SKM-1 (cell line): ENCODE measurements around the gene NDUFS8.

ENCODE experiments used
- DNase-seq: peaks from one replicate; lab custom pipeline; 2025; ENCODE audit not compliant: unreplicated experiment; lab: John Stamatoyannopoulos, UW

The NDUFS8 gene

DNA sequence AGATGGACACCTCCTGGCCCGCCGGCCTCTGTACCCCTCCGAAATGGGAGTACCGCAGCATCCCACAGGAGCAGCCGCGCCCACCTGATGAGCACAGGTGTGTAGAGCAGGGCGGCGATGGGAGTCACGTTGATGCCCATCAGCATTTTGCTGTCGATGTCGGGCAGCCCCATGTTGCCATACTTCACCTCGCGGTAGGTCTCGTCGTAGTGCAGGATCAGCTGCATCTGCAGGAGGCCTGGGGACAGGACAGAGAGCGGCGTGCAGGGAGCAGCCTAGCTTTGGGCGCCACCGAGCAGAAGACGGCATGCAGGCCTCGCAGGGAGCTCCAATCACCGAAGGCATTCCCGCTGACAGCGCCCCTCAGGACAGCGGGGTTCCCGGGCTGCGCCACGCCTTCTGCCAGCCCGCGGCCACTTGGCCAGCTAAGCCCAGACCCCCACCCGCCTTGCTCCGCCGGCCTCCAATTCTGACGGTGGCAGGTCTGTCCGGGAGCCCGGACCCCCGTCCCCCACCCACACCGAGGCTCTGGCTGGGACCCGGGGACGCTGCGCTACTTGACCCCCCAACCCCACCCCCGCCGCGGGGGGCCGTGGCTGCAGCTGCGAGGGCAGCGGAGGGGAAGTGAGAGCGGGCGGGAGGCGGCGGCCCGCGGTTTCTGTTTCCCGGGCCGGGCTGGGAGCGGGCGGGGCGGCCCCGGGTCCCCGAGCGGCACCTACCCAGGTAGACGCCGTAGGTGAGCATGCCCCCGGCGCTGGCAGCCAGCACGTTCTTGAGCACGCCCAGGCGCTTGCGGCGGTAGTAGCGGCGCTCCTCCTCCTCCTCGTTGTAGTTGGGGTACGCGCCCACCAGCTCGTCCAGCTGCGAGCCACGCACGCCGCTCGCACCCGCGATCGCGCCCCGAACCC lies 27.3 kb upstream of the NDUFS8 start:
- DNase-seq: peak; percentile 13

- DNase-seq: peak; percentile 45
These were observed 26.5 kb upstream of the NDUFS8 start, which contains the start of gene UNC93B1 for GRCh38 chr11:68003846-68004550. TSS of gene UNC93B1 (minus strand) at chr11:68004097. CDS start at chr11:68004043, 54 bp downstream.

DNA sequence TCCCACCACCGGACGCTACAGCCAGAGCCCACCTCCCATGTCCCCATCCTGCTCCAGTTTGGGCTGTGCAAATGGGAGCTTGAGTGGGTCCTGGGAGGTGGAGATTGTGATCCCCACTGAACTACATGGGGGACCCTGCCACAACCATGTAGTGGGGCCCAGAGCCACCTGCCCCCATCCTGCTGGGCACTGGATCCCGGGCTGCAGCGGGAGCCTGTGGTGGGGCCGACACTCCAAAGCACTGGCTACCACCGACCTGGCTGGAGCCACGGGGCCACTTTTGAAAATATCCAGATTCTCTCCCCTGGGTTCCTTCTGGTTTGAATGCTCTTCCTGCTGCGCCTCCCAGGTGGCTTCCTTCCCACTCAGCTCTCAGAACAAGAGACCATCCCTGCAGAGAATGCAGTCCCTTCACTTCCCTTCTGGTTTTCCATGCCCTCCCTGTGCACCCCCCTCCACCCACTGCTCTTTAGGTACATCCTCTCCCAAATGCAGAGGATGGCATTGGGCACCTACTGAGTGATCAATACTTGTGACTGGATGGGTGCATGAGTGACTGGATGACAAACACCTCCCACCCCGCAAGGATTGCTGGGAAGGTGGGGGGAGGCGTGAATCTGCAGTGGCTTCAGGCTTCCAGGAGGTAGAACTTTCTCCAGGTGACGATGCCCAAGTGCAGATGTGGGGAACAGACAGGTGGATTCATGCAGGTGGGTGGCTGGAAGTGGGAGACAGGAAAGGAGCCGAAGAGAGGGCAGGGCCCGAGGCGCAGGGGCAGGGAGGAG lies 25.7 kb upstream of the NDUFS8 start:
- no peak for DNase-seq

DNA sequence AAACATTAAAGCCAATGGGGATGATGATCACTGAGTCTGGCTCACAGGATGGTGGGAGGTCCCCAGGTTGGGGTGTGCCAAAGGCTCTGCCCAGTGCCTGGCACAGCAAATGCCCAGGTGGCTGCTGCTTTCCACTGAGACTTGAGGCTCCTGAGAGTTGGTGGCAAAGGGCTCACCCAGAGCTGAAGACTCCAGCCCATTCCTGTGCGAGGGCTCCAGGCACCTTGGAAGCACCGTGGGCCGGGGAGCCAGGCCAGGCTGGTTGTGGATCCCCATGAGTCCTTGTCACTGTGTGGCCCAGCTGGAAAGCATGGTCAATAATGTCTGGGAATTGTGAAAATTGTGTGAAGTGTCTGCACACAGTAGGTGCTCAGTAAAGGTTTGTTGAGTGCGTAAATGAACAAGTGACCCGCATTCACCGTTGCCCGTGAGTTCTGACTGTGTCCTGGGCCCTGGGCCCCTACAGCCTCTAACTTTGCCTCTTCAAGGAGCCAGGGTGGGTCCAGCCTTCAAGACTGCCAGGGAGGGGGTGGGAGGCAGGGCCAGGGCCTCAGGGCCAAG lies 23.8 kb upstream of the NDUFS8 start:
- DNase-seq: no peak

- no peak for DNase-seq
These were observed 22.7 kb upstream of the NDUFS8 start for GRCh38 chr11:68007498-68008380.

GRCh38 chr11:68008381-68009337 lies 21.8 kb upstream of the NDUFS8 start:
- peak; percentile 38 for DNase-seq

DNA sequence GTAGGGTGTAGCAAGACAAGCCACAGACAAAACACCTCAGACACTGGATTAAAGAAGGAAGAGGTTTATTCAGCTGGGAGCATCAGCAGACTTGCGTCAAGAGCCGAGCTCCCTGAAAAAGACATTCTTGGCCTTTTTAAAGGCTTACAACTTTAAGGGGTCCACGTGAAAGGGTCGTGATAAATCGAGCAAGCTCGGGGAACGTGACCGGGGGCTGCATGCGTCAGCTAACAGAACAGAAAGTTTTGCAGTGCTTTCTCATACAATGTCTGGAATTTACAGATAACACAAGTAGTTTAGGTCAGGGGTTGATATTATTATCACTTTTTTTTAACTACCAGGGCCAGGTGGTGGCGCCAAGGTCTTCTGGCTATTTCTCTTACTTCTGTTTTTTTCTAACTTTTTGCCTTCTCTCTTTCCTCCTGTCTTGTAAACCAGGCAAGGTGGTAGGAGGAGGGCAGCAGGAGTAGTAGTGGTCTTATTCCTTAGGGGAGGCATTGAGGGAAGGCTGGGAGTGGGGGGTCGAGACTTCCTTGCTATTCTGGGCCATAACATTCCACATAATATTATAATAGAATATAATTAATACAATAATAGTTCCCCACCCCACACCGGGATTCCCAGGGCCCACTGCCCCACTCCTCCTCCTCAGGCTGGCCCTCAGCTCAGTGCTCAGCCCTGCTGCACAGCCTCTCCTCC lies 20.9 kb upstream of the NDUFS8 start:
- DNase-seq: peak; percentile 36

GRCh38 chr11:68010090-68011041 lies 20.1 kb upstream of the NDUFS8 start, which contains the start of gene ALDH3B1:
TSS of gene ALDH3B1 (plus strand) at chr11:68010327. CDS start at chr11:68015298, 4,971 bp downstream.
- peak; percentile 87 for DNase-seq

- DNase-seq: no peak
These were observed 19.2 kb upstream of the NDUFS8 start for GRCh38 chr11:68011051-68011943.

GRCh38 chr11:68012044-68012842 lies 18.2 kb upstream of the NDUFS8 start:
- no peak for DNase-seq

DNA sequence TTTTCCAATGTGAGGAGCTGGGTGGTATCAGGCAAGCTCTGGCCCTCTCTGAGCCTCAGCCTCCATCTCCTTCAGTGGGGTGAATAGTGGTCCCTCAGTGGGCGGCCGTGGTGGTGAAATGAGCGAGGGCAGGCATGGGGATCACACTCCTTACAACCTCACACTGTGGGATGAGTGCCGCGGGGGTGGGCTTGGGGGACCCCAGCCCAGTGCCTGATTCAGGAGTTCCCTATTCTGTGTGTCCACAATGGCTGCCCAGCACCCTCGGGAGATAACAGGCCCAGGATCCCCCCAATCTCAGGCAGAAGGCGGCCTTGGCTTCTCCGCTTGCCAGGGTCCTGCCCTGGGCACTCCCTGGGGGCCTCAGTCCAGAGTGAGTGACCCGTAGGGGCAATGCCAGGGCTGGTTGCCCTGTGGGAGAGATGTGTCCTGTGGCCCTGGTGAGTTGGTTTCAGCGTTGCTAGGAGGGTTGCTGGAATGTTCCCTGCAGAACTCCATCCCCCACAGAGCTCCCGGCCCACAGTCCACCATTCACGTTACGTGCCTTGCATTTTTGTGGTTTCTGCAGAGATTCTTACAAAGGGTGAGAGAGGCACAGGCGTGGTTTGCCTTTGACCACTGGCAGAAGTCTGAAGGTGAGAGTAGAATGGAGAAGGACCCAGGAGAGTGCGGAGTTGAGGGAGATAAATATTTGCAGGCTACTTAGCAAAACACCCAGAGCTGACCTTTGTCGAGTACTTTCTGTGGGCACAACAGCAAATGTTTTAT lies 17.5 kb upstream of the NDUFS8 start:
- no peak for DNase-seq

DNA sequence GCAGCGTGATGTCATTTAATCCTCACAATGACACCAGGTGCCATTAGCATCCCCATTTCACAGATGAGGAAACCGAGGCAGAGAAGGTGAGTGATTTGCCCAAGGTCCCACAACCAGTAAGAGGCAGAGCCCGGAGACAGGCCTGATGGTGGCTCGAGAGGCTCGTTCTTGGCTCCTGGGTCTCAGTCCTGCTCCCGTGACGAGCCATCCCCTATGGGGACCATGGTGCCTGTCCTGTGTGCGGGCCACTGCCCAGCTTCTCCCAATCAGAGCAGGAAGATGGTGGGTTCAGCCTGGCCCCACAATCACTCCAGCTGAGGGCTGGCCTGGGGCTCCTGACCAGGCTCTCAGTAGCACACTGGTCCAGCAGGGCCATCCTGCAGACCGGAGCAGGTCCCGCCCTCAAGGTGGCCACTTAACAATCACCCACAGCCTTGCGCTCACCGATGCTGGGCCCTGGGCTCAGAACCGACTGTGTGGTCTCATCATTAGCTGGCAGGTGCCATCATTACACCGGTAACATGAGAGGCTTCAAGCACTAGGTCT lies 16.8 kb upstream of the NDUFS8 start:
- no peak for DNase-seq

GRCh38 chr11:68014157-68014946 lies 16.1 kb upstream of the NDUFS8 start:
- DNase-seq: no peak
